ENCODE data around the gene ARMC2.
A peak's percentile ranks its signal among the peaks of the same experiment; 100 is the strongest.
"Not testable (repeated sequence)": the region's sequence is repeated elsewhere in the genome, so short reads cannot be mapped to it uniquely, and the experiment has no call there.

ARMC2 gene

DNA sequence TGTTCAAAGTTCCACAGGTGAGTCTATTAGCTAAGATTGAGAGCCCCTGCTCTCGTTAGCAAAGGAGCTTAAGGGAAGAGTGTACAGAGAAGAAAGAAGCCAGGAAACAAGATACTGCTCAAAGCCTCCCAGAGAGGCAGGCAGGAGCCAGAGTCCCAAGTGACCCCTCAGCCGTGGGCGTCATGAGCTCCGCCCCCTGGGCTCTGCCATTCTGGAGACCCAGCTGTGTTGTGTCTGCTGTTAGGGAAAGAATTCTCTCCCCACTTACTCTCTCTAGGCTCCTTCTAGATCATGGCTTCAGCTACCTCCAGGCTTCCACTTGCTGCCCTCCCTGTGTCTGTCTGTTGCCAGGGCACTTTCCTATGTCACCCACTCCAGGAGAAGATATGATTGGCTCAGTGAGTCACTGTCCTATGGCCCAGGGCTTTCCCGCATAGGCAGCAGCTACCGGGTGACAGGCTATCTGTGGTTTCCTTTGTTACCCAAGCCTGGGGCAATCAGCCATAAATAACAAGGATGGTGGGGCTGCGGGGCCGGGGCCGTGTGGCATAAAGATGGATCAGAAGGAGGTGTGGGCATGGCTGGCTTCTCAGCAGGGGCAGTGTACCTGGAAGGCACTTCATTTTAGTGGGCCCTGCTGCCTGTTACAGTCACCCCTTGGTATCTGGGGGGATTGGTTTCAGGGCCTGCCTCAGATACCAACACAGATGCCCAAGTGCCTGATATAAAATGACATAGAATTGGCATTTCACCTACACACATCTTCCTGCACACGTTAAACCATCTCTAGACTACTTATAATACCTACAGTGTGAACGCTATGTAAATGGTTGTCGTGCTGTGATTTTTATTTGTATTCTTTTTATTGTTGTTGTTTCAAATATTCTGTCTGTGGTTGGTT, 118.9 kb downstream of the ARMC2 start:
- TF ChIP-seq POLR2A (IDR thresholded peaks at IDR 0.05; ENCODE audit: extremely low read depth, insufficient read length) (peak; percentile 41), CTCF (IDR thresholded peaks at IDR 0.05; ENCODE audit: low read depth, low read length) (no peak), MYC (IDR thresholded peaks at IDR 0.05; ENCODE audit: low read depth, low read length) (no peak)
- TF ChIP-seq, protein P1, sequence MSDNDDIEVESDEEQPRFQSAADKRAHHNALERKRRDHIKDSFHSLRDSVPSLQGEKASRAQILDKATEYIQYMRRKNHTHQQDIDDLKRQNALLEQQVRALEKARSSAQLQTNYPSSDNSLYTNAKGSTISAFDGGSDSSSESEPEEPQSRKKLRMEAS (IDR thresholded peaks at IDR 0.05; ENCODE audit: low read depth, low read length) = peak; percentile 46
- peak; percentile 93 for DNase-seq (ENCODE audit: low read depth)
- peak overlapping the region; percentile 53 for H3K4me3 ChIP-seq (ENCODE audit: low read depth, low read length)

DNA sequence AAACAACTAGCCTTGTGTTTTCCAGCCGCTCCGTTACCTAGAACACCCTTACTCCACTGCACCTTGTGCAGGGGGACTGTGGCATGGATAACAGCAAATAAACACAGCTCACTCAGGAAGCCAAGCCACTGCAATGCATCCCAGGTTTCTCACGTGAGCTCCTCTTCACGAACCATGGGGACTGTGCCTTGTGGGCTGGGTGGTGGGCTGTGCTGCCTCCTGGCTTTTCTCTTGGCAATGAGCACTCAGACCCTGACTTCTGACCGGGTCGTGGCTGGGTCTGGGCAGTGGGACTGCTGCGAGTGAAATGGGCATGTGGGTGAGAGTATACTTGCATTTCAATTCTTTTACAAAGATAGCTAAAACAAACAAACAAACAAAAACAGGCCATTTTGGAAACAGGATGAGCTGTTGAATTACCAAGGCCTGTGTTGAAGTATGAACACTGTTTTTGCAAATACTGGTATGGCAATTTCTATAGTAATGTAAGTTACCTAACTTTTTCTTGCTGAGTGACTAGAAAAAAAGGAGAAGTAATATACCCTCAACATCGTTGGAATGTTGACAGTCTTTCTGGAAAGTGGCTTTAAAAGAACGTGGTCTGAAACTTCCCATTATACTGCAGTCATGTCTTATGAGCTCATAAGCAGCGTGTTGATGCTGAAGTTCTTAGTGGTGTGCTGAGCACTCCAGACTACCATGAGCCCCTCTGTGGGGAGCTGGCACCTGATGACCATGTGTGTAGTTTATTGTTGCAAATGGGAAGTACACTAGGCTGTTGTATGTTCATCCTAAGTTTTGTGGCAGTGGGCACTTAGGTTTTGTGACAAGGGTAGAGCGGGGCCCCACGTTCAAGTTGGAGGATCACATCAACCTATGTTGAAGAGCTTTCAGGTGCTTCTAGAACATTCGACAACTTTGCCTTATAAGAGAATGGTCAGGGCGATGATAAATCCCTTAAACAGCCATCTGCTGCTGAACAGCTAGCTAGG, 120.4 kb downstream of the ARMC2 start:
- no peak for TF ChIP-seq CTCF (IDR thresholded peaks at IDR 0.05; ENCODE audit: low read depth, low read length)
- TF ChIP-seq, protein P1 (IDR thresholded peaks at IDR 0.05; ENCODE audit: low read depth, low read length) = peak; percentile 15; the same call in 1 of the 2 replicates
- no peak for TF ChIP-seq MYC (IDR thresholded peaks at IDR 0.05; ENCODE audit: low read depth, low read length)
- H3K4me3 ChIP-seq (ENCODE audit: low read depth, low read length) = no peak overlapping the region
- peak; percentile 72 for DNase-seq (ENCODE audit: low read depth)

DNA sequence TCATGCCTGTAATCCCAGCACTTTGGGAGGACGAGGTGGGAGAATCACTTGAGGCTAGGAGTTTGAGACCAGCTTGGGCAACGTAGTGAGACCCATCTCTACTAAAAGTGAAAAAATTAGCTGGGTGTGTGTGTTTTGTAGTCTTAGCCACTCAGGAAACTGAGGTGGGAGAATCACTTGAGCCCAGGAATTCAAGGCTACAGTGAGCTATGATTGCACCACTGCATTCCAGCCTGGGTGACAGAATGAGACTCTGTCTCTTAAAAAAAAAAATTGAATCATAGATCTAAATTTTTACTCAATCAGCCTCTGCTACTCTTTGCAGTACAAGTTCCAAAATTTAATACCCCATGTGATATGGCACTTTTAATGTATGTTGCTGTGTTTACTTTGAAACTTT, 121.6 kb downstream of the ARMC2 start:
- no peak for TF ChIP-seq CTCF (IDR thresholded peaks at IDR 0.05; ENCODE audit: low read depth, low read length)
- TF ChIP-seq MYC (IDR thresholded peaks at IDR 0.05; ENCODE audit: low read depth, low read length) = no peak
- TF ChIP-seq POLR2A (IDR thresholded peaks at IDR 0.05; ENCODE audit: extremely low read depth, insufficient read length) = no peak
- TF ChIP-seq, protein P1 (IDR thresholded peaks at IDR 0.05; ENCODE audit: low read depth, low read length) = no peak
- no peak for DNase-seq (ENCODE audit: low read depth)
- no peak overlapping the region for H3K4me3 ChIP-seq (ENCODE audit: low read depth, low read length)

- no peak for TF ChIP-seq CTCF (IDR thresholded peaks at IDR 0.05; ENCODE audit: low read depth, low read length)
- no peak for TF ChIP-seq POLR2A (IDR thresholded peaks at IDR 0.05; ENCODE audit: extremely low read depth, insufficient read length)
- no peak for TF ChIP-seq MYC (IDR thresholded peaks at IDR 0.05; ENCODE audit: low read depth, low read length)
- TF ChIP-seq, protein P1 (IDR thresholded peaks at IDR 0.05; ENCODE audit: low read depth, low read length) = no peak
- no peak for DNase-seq (ENCODE audit: low read depth)
- H3K4me3 ChIP-seq (ENCODE audit: low read depth, low read length) = no peak overlapping the region
Measured at GRCh38 chr6:108974201-108974600, 126.0 kb downstream of the ARMC2 start.

GRCh38 chr6:108978638-108979037, 130.4 kb downstream of the ARMC2 start:
- not testable (repeated sequence) for DNase-seq (ENCODE audit: low read depth); H3K4me3 ChIP-seq (ENCODE audit: low read depth, low read length)
